RWPE1 (cell line): ENCODE measurements around the gene PTPN23.

ENCODE experiments used
- CTCF ChIA-PET: fragments of 350-600 bp; sonication (Branson Sonifier 250); formaldehyde crosslinking; extraction: SDS; loops from one replicate; lab custom pipeline; 2021; lab: Yijun Ruan, JAX
- POLR2A ChIA-PET: fragments of 400-600 bp; formaldehyde crosslinking; extraction: SDS; loops from one replicate; lab custom pipeline; 2020; ENCODE audit warnings: antibody characterized with exemption; ENCODE audit not compliant: low non-redundant PET; lab: Yijun Ruan, JAX
- DNase-seq: peaks from one replicate; pipeline ENCODE4 v3.0.0; 2012; ENCODE audit warnings: low spot score
- H3K27ac ChIP-seq: fragments of 450-650 bp; 2 replicates; pipeline ENCODE4 v1.5.1; 2017
- TF ChIP-seq, protein P1 (sequence below): fragments of 450-650 bp; conservative IDR thresholded peaks from 2 replicates; pipeline ENCODE4 v1.5.1; 2017; ENCODE audit warnings: low read depth, mild to moderate bottlenecking

Gene PTPN23

GRCh38 chr3:47422743-47423142 is 41.9 kb downstream of the PTPN23 start:
- POLR2A ChIA-PET: no interaction called here
- CTCF ChIA-PET: interaction anchor here (0.7 to 2.3 kb wide), 2 partner anchors 11 to 53 kb away, joined by 3 to 14 read pairs; partner anchors contain the start of gene SCAP

GRCh38 chr3:47423548-47424145 is 42.8 kb downstream of the PTPN23 start:
- peak overlapping the region; percentile 78 for H3K27ac ChIP-seq
- POLR2A ChIA-PET: no interaction called here
- TF ChIP-seq, protein P1, sequence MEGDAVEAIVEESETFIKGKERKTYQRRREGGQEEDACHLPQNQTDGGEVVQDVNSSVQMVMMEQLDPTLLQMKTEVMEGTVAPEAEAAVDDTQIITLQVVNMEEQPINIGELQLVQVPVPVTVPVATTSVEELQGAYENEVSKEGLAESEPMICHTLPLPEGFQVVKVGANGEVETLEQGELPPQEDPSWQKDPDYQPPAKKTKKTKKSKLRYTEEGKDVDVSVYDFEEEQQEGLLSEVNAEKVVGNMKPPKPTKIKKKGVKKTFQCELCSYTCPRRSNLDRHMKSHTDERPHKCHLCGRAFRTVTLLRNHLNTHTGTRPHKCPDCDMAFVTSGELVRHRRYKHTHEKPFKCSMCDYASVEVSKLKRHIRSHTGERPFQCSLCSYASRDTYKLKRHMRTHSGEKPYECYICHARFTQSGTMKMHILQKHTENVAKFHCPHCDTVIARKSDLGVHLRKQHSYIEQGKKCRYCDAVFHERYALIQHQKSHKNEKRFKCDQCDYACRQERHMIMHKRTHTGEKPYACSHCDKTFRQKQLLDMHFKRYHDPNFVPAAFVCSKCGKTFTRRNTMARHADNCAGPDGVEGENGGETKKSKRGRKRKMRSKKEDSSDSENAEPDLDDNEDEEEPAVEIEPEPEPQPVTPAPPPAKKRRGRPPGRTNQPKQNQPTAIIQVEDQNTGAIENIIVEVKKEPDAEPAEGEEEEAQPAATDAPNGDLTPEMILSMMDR: no peak
- CTCF ChIA-PET: interaction anchor here (1.1 to 1.7 kb wide), 2 partner anchors 11 to 52 kb away, joined by 3 to 4 read pairs; partner anchors contain the start of gene SCAP
- DNase-seq: no peak

More at GRCh38 chr3:47422743-47423142, 41.9 kb downstream of the PTPN23 start:
- TF ChIP-seq, protein P1: no peak
- peak overlapping the region; percentile 78 for H3K27ac ChIP-seq
- DNase-seq: no peak

GRCh38 chr3:47424434-47425382 is 43.9 kb downstream of the PTPN23 start:
- POLR2A ChIA-PET: no interaction called here
- CTCF ChIA-PET: interaction anchor here (0.6 to 1.7 kb wide), 2 partner anchors 12 kb away, joined by 3 to 4 read pairs; no protein-coding TSS in a partner anchor
- DNase-seq: no peak
- TF ChIP-seq, protein P1: no peak
- peak overlapping the region; percentile 78 for H3K27ac ChIP-seq

DNA sequence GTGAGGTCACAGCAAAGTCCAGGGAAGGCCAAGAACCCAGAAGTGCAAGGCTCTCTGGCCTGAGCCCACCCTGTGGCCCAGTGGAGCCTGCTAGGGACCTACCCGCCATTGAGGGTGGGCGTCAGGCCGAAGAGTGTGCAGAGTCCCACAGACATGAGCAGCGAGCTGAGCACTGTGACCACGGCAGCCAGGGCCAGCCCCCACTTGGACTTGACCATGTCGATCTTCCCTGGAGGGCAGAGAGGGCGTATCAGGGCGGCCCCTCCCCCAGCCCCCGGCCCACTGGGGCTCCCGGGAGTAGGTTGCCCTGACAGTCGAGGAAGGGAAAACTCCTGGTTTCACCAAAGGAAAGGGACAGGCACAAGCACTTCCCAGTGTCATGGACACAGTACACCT is 44.6 kb downstream of the PTPN23 start:
- CTCF ChIA-PET: no interaction called here
- peak overlapping the region; percentile 8; the same call in 1 of the 2 replicates for H3K27ac ChIP-seq
- POLR2A ChIA-PET: no interaction called here
- TF ChIP-seq, protein P1: no peak
- no peak for DNase-seq

DNA sequence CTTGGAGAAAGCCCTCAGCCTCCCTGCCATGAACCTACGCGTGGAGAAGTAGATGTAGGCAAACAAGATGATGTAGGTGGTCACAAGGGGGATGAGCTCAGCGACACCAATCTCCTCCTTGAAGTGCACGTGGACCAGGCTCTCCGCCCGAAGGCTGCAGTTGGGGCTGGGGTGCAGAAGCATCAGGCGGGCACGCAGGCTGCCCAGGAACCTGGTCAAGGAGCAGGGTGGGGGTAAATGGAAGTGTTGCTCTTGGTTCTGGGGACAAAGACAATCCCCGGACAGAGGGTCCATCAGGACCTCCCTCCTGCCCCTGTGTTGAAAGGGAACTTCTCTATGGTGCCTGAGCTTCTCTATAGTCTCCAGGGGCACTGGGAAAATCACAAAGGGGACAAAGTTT is 45.1 kb downstream of the PTPN23 start:
- DNase-seq: no peak
- POLR2A ChIA-PET: no interaction called here
- CTCF ChIA-PET: no interaction called here
- TF ChIP-seq, protein P1: no peak
- H3K27ac ChIP-seq: peak overlapping the region; percentile 8; the same call in 1 of the 2 replicates

GRCh38 chr3:47427866-47428265 is 47.0 kb downstream of the PTPN23 start:
- CTCF ChIA-PET: no interaction called here
- POLR2A ChIA-PET: no interaction called here
- TF ChIP-seq, protein P1: no peak
- no peak for DNase-seq
- no peak overlapping the region for H3K27ac ChIP-seq
